Omental fat pad (tissue), 4 donors: ENCODE measurements around the gene VAC14. TPM values are rescaled to one million over a fixed set of nuclear protein-coding genes. Genes with fewer than 3 reads are reported as not detected.

Source experiments
- ATAC-seq: fragments of 150-250 bp; one replicate; pipeline ENCODE4 v1.9.1; 2016; ENCODE audit warnings: mild to moderate bottlenecking, moderate library complexity; ENCODE audit not compliant: low FRiP score
- DNase-seq: peaks from one replicate; pipeline ENCODE4 v3.0.0-alpha.2; 2019; ENCODE audit warnings: low spot score
- total RNA-seq, 4 donors: library from RNA; depleted of rRNA; stranded (reverse); fragments of >200 nt; gene quantifications; one replicate each; pipeline ENCODE4 v1.1.0, GENCODE V29; 2016
- TF ChIP-seq, protein P1 (sequence below), 3 donors: fragments of 450-650 bp; IDR thresholded peaks; one replicate each; pipeline ENCODE4 v1.5.1; 2016 to 2017; ENCODE audit warnings: antibody characterized with exemption in 3 of 3, mild to moderate bottlenecking in 3 of 3, moderate library complexity in 2 of 3

VAC14 gene
- total RNA-seq, 4 donors from 2014 or later: 24.0 to 44.1 (median 35.0) TPM

DNA sequence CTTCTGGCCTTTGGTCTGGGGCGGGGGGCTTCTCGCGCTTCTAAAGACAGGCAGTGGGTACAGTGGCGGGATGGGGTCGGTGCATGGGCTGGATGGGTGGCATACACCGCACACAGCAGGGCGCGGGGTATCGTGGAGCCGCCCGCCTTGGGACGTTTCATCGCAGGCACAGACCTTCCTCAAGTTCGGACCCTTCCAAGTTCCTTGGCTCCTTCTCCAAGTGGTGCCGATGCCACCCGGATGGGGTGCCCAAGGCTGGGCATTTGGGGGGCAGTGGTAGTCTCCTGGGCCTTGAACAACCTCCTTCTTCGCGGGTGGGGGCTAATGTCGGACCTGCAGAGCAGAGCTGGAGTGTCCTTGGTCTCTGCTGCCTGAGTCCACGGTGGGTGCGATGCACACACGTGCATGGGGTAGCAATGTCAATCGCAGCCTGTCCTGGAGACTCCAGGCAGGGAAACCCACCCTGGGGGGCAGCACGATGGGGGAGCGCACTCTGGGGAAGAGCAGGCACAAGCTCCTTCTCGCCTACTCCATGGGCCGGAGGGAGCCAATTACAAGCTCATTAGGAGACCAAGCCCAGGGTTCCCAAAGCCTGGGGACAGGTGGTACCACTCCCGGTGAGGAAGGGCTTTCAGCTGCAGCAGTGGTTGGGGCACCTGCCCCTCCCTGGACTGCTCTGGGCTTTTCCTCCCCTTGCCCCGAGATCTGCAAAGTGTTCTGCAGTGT is 114.4 kb downstream of the VAC14 start:
- TF ChIP-seq, protein P1, sequence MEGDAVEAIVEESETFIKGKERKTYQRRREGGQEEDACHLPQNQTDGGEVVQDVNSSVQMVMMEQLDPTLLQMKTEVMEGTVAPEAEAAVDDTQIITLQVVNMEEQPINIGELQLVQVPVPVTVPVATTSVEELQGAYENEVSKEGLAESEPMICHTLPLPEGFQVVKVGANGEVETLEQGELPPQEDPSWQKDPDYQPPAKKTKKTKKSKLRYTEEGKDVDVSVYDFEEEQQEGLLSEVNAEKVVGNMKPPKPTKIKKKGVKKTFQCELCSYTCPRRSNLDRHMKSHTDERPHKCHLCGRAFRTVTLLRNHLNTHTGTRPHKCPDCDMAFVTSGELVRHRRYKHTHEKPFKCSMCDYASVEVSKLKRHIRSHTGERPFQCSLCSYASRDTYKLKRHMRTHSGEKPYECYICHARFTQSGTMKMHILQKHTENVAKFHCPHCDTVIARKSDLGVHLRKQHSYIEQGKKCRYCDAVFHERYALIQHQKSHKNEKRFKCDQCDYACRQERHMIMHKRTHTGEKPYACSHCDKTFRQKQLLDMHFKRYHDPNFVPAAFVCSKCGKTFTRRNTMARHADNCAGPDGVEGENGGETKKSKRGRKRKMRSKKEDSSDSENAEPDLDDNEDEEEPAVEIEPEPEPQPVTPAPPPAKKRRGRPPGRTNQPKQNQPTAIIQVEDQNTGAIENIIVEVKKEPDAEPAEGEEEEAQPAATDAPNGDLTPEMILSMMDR (IDR thresholded peaks at IDR 0.05): no peak
- no peak for DNase-seq
- peak; percentile 3 for ATAC-seq

DNA sequence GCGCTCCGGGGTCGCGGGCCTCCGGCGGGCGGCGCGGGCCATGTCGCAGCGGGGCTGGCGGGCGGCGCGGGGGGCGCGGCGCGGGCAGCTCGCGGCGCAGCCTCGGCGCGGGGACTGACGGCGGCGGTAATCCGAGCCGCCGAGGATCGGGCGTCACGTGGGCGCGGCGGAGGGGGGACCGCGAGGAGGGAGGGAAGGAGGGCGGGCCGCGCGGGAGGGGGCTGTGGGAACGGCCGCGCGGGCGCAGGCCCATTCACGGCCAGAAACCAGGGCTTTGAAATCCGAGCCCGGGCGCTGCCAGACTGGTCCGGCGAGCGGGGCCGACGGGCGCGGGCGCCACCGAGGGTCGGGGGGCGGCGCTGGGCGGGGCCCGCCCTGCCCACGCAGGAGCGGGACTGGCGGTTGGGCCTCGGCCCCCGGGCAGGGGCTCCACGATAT is 115.0 kb downstream of the VAC14 start, which contains the start of gene MTSS2:
Gene MTSS2 (minus strand): TSS at position 116 of the 438 bp plus-strand sequence. CDS start 262 bp downstream, outside the sequence.
- peak; percentile 52 for DNase-seq
- TF ChIP-seq, protein P1 (IDR thresholded peaks at IDR 0.05): no peak
- peak; percentile 68 for ATAC-seq

DNA sequence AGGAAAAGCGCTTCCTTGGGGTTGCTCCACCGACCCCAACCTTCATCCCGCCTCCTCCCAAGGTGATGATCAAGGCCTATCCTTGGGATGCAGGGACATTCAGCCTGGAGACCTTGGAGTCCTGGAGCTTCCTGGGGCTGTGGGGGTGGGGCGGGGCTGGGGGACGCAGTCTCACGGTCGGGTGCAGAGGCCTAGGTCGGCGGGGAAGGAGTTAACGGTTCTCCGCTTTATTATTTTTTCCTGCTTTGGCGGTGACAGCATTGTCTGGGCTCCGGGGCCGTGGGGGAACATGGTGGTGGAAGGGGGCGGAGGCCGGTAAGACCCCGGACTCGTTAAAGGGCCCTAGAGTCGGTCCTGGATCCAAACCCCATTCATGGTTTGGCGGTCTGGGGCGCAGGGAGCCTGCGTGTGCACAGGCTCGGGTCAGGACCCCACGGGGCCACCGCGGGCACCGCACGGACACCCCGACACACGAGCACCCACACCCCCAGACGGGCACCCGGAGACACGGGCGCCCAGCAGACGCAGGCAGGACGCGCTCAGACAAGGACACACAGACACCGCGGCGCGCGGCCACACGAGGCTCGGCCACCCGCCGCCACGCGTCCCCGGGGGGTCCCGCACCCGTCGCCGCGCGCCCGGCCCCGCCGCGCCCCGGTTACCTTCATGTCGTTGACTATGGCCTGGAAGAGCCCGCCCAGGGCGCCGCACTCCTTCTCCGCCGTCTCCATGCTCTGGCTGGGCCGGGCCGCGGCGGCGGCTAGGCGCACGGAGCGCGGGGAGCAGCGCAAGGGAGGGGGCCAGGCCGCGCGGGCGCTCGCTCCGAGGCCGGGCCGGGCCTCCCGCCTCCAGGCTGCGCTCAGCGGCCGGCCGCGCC is 115.7 kb downstream of the VAC14 start:
- no peak for DNase-seq
- TF ChIP-seq, protein P1 (IDR thresholded peaks at IDR 0.05): no peak
- peak; percentile 17 for ATAC-seq

DNA sequence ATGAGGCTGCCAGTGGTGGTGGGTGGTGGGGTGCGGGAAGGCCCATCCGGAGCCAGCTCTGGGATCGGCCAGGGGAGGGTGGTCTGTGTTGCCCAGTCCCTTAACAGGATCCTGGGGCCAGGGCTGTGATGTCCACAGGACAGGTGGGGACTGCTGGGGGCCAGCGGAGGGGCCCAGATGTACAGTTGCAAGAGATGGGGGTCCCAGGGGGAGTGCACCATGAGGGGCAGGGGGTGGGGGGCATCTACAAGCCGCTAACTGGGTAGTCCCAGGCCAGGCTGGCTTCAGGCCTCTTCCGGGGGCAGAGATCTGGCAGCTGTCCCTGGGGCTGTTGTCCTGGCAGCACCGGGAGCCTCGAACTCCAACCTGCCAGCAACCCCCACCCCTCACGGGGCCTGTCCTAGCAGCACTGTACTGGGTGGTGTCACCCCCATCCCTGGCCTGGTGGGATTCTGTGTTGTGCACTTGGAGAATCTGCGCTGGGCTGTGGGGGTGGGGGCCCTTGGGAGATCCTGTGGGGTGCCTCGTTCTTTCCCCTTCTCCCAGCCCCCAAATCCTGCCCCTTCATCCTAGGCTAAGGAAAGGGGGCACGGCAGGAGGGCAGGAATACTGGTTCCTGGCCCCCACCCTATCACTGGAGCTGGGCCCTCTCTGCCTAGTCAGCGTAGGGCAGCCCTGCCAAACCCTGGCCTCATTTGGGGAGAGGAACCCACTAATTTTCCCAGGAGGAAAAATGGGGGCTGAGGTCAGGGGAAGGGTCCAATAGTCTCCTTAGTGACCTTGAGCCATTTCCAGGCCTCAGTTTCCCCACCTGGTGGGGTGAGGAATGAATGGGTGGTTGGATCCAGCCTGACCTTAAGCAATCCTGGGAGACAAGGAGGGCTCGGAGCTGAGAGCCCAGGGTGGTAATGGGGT is 116.6 kb downstream of the VAC14 start:
- ATAC-seq (no peak), DNase-seq (no peak)
- TF ChIP-seq, protein P1 (IDR thresholded peaks at IDR 0.05): no peak

DNA sequence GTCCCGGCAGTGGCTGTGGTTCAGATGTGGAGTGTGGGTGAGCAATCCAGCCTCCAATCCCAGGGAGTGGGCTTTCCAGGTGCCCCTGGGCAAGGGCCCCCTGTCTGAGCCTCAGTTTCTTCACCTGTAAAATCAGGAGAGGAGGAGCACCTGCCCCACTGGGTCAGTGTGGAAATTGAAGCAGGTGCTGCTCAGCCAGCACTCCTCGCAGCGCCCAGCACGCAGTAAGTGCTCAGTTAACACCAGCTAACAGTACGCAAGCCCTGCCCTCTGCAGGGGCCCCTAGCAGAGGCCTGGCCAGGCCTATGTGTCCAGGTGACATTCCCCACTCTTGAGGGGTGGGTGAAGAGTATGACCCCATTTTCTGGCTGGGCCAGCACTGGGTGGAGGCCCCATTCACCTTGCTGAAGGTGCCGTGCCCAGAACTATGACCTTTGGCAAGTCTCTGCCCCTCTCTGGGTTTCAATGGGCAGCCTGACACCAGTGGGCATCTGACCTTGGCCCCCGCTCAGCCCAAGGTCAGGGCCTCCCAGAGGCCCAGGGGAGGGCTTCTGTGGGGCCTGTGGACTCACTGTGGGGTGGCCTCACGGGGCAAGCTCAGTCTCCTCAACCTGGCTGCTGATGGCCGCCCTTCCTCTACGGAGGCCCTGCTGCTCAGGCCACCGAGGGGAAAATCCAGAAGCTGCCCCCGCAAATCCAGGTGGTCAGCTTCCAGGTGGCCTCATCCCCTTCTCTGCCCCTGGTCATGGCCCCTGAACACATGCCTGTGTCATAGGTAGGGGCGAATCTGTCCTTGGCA is 117.6 kb downstream of the VAC14 start:
- ATAC-seq: no peak
- TF ChIP-seq, protein P1 (IDR thresholded peaks at IDR 0.05): no peak
- DNase-seq: no peak
